GM12878 (cell line): ENCODE results near the gene C1orf35. TPM values are rescaled to one million over a fixed set of nuclear protein-coding genes. Genes with fewer than 3 reads are reported as not detected.

Source experiments
- ATAC-seq: fragments of 200-7000 bp; cut with Tn5 transposase; 3 replicates; pipeline ENCODE4 v1.9.1; 2020; ENCODE audit warnings: mild to moderate bottlenecking, moderate library complexity
- BruUV-seq: library from RNA; stranded (reverse); fragments of 400-500 nt; replicated peaks from 2 replicates; lab custom pipeline; 2021; lab: Mats Ljungman, UMichigan
- CTCF ChIA-PET: fragments of 300-600 bp; sonication (Branson Sonifier 250); formaldehyde crosslinking; extraction: SDS; loops from one replicate; lab custom pipeline; 2021; ENCODE audit warnings: inconsistent platforms; lab: Yijun Ruan, JAX
- POLR2A ChIA-PET: fragments of 350-600 bp; formaldehyde crosslinking; extraction: SDS; loops from one replicate; lab custom pipeline; 2021; ENCODE audit warnings: inconsistent platforms; lab: Charles Lee
- RAD21 ChIA-PET: fragments of 300-600 bp; sonication (Branson Sonifier 250); formaldehyde crosslinking; loops from one replicate; lab custom pipeline; 2023; ENCODE audit warnings: antibody characterized with exemption; ENCODE audit not compliant: unreplicated experiment; lab: Charles Lee
- SMC1A ChIA-PET: fragments of 300-600 bp; sonication (Branson Sonifier 250); formaldehyde crosslinking; loops from one replicate; lab custom pipeline; 2023; ENCODE audit not compliant: unreplicated experiment, uncharacterized antibody; lab: Charles Lee
- DNase-seq: peaks from one replicate; pipeline ENCODE4 v3.0.0-alpha.2; 2011; ENCODE audit warnings: low read depth, low spot score
- FAIRE-seq: peaks from 3 replicates; lab custom pipeline; 2011; peaks lifted over from hg19 to GRCh38; lab: Jason Lieb, UNC
- H2AFZ ChIP-seq: 2 replicates; pipeline ENCODE4 v1.6.0; 2011; ENCODE audit warnings: low read depth, low read length, control low read depth; ENCODE audit not compliant: control insufficient read depth
- H3K27ac ChIP-seq: 2 replicates; pipeline ENCODE4 v1.5.1; 2011; ENCODE audit warnings: control low read depth; ENCODE audit not compliant: control insufficient read depth, insufficient read depth
- H3K27me3 ChIP-seq, 2 experiments: replicated peaks in 1 of 2; 2 replicates each; pipeline versions ENCODE4 v1.6.0 to v1.6.1; 2011; ENCODE audit warnings: low read length in 1 of 2; ENCODE audit not compliant: control insufficient read depth in 2 of 2, insufficient read depth in 2 of 2
- H3K36me3 ChIP-seq, 2 experiments: 2 replicates each; pipeline ENCODE4 v1.5.1; 2011; ENCODE audit warnings: low read length in 1 of 2; ENCODE audit not compliant: control insufficient read depth in 2 of 2, insufficient read depth in 2 of 2
- H3K4me1 ChIP-seq: 2 replicates; pipeline ENCODE4 v1.6.1; 2011; ENCODE audit warnings: mild to moderate bottlenecking, low read length, moderate library complexity, mixed read lengths; ENCODE audit not compliant: control insufficient read depth, insufficient read depth
- H3K4me2 ChIP-seq: 2 replicates; pipeline ENCODE4 v1.6.0; 2011; ENCODE audit warnings: control low read depth; ENCODE audit not compliant: control insufficient read depth, insufficient read depth
- H3K4me3 ChIP-seq: fragments of 200-600 bp; sonication (generic); 2 replicates; pipeline ENCODE4 v1.5.1; 2016
- H3K79me2 ChIP-seq: 2 replicates; pipeline ENCODE4 v1.6.0; 2011; ENCODE audit warnings: low read length; ENCODE audit not compliant: control insufficient read depth, insufficient read depth
- H3K9ac ChIP-seq: 2 replicates; pipeline ENCODE4 v1.8.0; 2011; ENCODE audit warnings: low read length, control low read depth, mixed read lengths; ENCODE audit not compliant: control insufficient read depth, insufficient read depth
- H3K9me3 ChIP-seq: replicated peaks from 3 replicates; pipeline ENCODE4 v1.5.1; 2011; ENCODE audit warnings: mild to moderate bottlenecking, low read length; ENCODE audit not compliant: control insufficient read depth, insufficient read depth
- H4K20me1 ChIP-seq: 2 replicates; pipeline ENCODE4 v1.6.0; 2011; ENCODE audit not compliant: control insufficient read depth, insufficient read depth
- BACH1 ChIP-seq: fragments of 450-650 bp; IDR thresholded peaks from 2 replicates; pipeline ENCODE4 v1.6.1; 2017; ENCODE audit warnings: mild to moderate bottlenecking, borderline replicate concordance
- DPF2 ChIP-seq: fragments of 450-650 bp; IDR thresholded peaks from 2 replicates; pipeline ENCODE4 v1.6.1; 2017; ENCODE audit warnings: mild to moderate bottlenecking
- JUNB ChIP-seq: IDR thresholded peaks from 2 replicates; pipeline ENCODE4 v1.6.1; 2016; ENCODE audit warnings: antibody characterized with exemption, mild to moderate bottlenecking
- NR2C2 ChIP-seq: IDR thresholded peaks from 2 replicates; pipeline ENCODE4 v1.6.1; 2011; ENCODE audit warnings: borderline replicate concordance, low read depth; ENCODE audit not compliant: control insufficient read depth, insufficient read length
- REST ChIP-seq: IDR thresholded peaks from 2 replicates; pipeline ENCODE4 v1.6.1; 2012; ENCODE audit warnings: mild to moderate bottlenecking, low read depth, low read length
- SMAD1 ChIP-seq: fragments of 450-650 bp; IDR thresholded peaks from 2 replicates; pipeline ENCODE4 v1.6.1; 2018; ENCODE audit warnings: mild to moderate bottlenecking, low read depth; ENCODE audit not compliant: partially characterized antibody
- SMC3 ChIP-seq: IDR thresholded peaks from 2 replicates; pipeline ENCODE4 v1.6.1; 2011; ENCODE audit warnings: low read length, improper control_type of control experiment, borderline replicate concordance
- YY1 ChIP-seq: IDR thresholded peaks from 2 replicates; pipeline ENCODE4 v1.6.1; 2011; ENCODE audit warnings: low read depth, mild to moderate bottlenecking, low read length
- ZNF622 ChIP-seq: fragments of 450-650 bp; IDR thresholded peaks from 2 replicates; pipeline ENCODE4 v1.6.1; 2017; ENCODE audit warnings: mild to moderate bottlenecking, inconsistent platforms
- WGBS: methylation state at CpG from one replicate; pipeline ENCODE4 v1.1.6; 2016; ENCODE audit warnings: low lambda C conversion rate; ENCODE audit not compliant: insufficient replicate concordance, insufficient coverage; ENCODE audit errors: missing lambda C conversion rate; 5-methylcytosine and 5-hydroxymethylcytosine counted together
- in situ Hi-C: fragments of 300-500 bp; cut with MboI; formaldehyde crosslinking; loops from 9 replicates; pipeline ENCODE4 v1.14.3; 2018; ENCODE audit warnings: mixed read lengths
- intact Hi-C: fragments of 100-400 bp; cut with micrococcal nuclease; formaldehyde crosslinking; loops from one replicate; pipeline ENCODE4 v1.14.2; 2022; ENCODE audit not compliant: unreplicated experiment
- polyA plus RNA-seq, 11 experiments: library from polyadenylated mRNA; depleted of rRNA in 4 of 11; unstranded in 6 of 11; stranded (reverse) in 5 of 11; fragments of >200 nt; fragmentation: Nextera tagmentation in 4 of 11; fragmentation: Illumina TruSeq in 1 of 11; extraction: Ambion mirVana in 4 of 11; extraction: Trizol in 1 of 11; gene quantifications; 1 replicate in 1 of 11; 2 replicates in 10 of 11; pipeline versions ENCODE4 v1.2.1 to v1.2.3, GENCODE V29; 2011 to 2016; ENCODE audit warnings: inconsistent platforms in 2 of 11, missing spikeins in 2 of 11, low read depth in 1 of 11
- total RNA-seq, 4 experiments: library from RNA; depleted of rRNA in 3 of 4; stranded (reverse); fragments of >200 nt in 3 of 4; fragmentation: Illumina TruSeq in 1 of 4; extraction: Trizol in 1 of 4; gene quantifications; 2 replicates each; pipeline versions ENCODE4 v1.2.1 to v1.2.3, GENCODE V29; 2013 to 2021
- TF ChIP-seq, protein P1 (sequence below): fragments of 450-650 bp; IDR thresholded peaks from 2 replicates; pipeline ENCODE4 v1.6.1; 2016; ENCODE audit warnings: mild to moderate bottlenecking
- TF ChIP-seq, protein P2 (sequence below): fragments of 450-650 bp; formaldehyde crosslinking; IDR thresholded peaks from 2 replicates; pipeline ENCODE4 v1.5.0; 2022; ENCODE audit warnings: mild to moderate bottlenecking, missing genetic modification characterization

C1orf35 gene
- total and polyA plus RNA-seq, 10 of the 15 experiments (the other 5 are each of a cell fraction or from before 2014, with no cell fraction given) = 2.5 to 27.0 (median 10.6) TPM

DNA sequence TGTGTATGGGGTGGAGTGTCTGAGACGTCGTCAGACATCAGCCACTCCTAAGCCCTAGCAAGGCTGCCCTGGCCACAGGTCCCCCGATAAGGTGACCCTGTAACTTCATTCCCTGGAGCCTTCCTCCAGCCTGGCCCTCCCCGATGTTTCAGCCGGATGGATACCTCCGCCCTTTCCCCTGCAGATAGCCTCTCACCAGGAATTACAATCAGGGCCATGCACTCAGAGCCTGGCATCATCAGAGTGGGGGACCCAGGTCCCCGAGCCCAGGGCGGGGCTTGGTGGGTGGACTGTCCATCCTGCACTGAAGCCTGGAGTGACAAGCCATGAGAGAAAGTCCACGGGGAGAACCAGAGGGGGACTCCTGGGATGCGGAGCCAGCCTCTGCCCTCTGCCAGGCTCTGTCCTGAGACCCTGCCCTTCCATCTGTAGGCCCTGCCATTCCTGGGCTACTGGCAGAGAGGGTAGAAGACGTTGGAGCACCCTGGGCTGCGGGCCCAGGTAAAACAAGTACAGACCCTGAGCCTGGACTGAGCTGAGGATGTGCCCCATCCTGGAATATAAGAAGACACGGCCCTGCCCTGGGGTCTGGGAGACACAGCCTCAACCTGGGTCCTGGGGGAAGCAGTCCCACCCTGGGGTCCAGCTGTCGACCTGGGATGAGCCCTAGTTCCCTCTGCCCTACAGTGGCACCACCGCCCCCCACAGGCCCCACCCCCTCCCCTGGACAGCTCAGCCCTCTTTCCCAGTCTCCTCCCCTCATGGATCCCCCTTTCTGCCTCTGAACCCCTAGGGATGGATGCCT lies 37.4 kb downstream of the C1orf35 start:
- no peak overlapping the region for H3K4me2 ChIP-seq
- DNase-seq = no peak
- no peaks in the 10 kb centered on the region for H3K27me3 ChIP-seq
- H3K9me3 ChIP-seq = no peaks in the 10 kb centered on the region
- TF ChIP-seq REST = no peak
- TF ChIP-seq NR2C2 = no peak
- no peak for TF ChIP-seq ZNF622
- TF ChIP-seq, protein P1, sequence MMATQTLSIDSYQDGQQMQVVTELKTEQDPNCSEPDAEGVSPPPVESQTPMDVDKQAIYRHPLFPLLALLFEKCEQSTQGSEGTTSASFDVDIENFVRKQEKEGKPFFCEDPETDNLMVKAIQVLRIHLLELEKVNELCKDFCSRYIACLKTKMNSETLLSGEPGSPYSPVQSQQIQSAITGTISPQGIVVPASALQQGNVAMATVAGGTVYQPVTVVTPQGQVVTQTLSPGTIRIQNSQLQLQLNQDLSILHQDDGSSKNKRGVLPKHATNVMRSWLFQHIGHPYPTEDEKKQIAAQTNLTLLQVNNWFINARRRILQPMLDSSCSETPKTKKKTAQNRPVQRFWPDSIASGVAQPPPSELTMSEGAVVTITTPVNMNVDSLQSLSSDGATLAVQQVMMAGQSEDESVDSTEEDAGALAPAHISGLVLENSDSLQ = no peak
- TF ChIP-seq DPF2 = no peak
- TF ChIP-seq, protein P2, sequence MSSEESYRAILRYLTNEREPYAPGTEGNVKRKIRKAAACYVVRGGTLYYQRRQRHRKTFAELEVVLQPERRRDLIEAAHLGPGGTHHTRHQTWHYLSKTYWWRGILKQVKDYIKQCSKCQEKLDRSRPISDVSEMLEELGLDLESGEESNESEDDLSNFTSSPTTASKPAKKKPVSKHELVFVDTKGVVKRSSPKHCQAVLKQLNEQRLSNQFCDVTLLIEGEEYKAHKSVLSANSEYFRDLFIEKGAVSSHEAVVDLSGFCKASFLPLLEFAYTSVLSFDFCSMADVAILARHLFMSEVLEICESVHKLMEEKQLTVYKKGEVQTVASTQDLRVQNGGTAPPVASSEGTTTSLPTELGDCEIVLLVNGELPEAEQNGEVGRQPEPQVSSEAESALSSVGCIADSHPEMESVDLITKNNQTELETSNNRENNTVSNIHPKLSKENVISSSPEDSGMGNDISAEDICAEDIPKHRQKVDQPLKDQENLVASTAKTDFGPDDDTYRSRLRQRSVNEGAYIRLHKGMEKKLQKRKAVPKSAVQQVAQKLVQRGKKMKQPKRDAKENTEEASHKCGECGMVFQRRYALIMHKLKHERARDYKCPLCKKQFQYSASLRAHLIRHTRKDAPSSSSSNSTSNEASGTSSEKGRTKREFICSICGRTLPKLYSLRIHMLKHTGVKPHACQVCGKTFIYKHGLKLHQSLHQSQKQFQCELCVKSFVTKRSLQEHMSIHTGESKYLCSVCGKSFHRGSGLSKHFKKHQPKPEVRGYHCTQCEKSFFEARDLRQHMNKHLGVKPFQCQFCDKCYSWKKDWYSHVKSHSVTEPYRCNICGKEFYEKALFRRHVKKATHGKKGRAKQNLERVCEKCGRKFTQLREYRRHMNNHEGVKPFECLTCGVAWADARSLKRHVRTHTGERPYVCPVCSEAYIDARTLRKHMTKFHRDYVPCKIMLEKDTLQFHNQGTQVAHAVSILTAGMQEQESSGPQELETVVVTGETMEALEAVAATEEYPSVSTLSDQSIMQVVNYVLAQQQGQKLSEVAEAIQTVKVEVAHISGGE (CRISPR knock-in tag) = no peak
- TF ChIP-seq YY1 = no peak
- TF ChIP-seq JUNB = no peak
- no peak for TF ChIP-seq SMAD1
- TF ChIP-seq SMC3 = no peak
- no peak for TF ChIP-seq BACH1
- TF ChIP-seq, all 136 proteins: peak for 0
- Histone ChIP-seq H3K36me3 (no peaks in the 10 kb centered on the region), H2AFZ (no peak overlapping the region), H3K9ac (no peak overlapping the region), H4K20me1 (no peaks in the 10 kb centered on the region), H3K4me3 (no peak overlapping the region), H3K27ac (no peak overlapping the region), H3K79me2 (no peaks in the 10 kb centered on the region), H3K4me1 (no peaks in the 10 kb centered on the region)
- 36% methylated on average over 14 of the region's 15 CpGs for WGBS
- no TSS peak for BruUV-seq
- ChIA-PET SMC1A (interaction anchor here (0.6 kb wide), 1 partner anchor 454 kb away, joined by 3 read pairs; no protein-coding TSS in a partner anchor), RAD21 (no interaction called here), POLR2A (no interaction called here), CTCF (no interaction called here)
- no peak for ATAC-seq
- in situ Hi-C loops = no loop called here
- intact Hi-C loops = no loop called here
- FAIRE-seq = no peak
